IPS-18a (cell line): ENCODE results near the gene LIMK1.

ENCODE experiments used
- H3K27ac ChIP-seq: one replicate; pipeline ENCODE4 v1.5.1; 2013; ENCODE audit warnings: low read length
- H3K27me3 ChIP-seq: one replicate; pipeline ENCODE4 v1.6.1; 2013; ENCODE audit warnings: mild to moderate bottlenecking, low read length; ENCODE audit not compliant: control insufficient read depth, insufficient read depth
- H3K36me3 ChIP-seq: one replicate; pipeline ENCODE4 v1.6.1; 2013; ENCODE audit warnings: low read depth, low read length; ENCODE audit not compliant: control insufficient read depth
- H3K4me1 ChIP-seq: one replicate; pipeline ENCODE4 v1.6.1; 2013; ENCODE audit warnings: low read depth, low read length; ENCODE audit not compliant: control insufficient read depth
- H3K4me3 ChIP-seq: one replicate; pipeline ENCODE4 v1.5.1; 2013; ENCODE audit warnings: low read length
- H3K9ac ChIP-seq: one replicate; pipeline ENCODE4 v1.6.1; 2013; ENCODE audit warnings: mild to moderate bottlenecking, low read length, moderate library complexity
- H3K9me3 ChIP-seq: one replicate; pipeline ENCODE4 v1.6.1; 2013; ENCODE audit warnings: low read depth, low read length; ENCODE audit not compliant: control insufficient read depth

Gene LIMK1

DNA sequence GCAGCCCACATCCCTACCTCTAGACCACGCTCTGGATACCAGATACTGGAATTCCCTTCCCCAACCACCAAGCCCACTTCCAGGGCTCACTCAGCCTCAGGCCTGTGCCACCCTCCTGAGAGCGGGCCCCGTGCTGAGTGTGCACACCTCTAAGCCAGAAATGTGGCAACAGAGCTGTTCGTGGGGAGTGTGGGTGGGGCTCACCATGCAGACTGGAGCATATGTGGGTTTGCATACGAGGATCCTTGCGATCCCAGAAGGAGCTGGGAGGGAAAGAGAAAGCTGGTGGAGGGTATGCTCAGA, 13.0 kb upstream of the LIMK1 start:
- Histone ChIP-seq H3K36me3 (no peaks in the 10 kb centered on the region), H3K27ac (no peak overlapping the region), H3K9me3 (no peaks in the 10 kb centered on the region), H3K4me3 (no peak overlapping the region), H3K9ac (no peak overlapping the region), H3K4me1 (peaks cover 4% of the 10 kb centered on the region), H3K27me3 (no peaks in the 10 kb centered on the region)

DNA sequence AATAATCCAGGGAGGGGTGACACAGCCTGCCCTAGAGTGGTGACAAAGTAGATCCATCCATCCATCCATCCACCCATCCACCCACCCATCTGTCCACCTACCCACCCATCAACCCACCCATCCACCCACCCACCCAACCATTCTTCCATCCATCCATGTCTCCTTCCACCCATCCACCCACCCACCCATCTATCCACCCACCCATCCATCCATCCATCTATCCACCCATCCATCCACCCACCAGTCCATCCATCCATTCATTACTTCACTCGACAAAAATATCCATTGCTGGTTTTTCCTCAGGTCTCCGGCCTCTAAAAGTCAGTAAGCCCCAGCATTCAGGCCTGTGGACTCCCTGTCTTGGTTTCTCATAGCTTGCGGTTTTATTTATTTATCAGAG, 12.5 kb upstream of the LIMK1 start:
- no peaks in the 10 kb centered on the region for H3K27me3 ChIP-seq
- H3K27ac ChIP-seq = no peak overlapping the region
- H3K4me3 ChIP-seq = no peak overlapping the region
- H3K4me1 ChIP-seq = no peaks in the 10 kb centered on the region
- no peaks in the 10 kb centered on the region for H3K9me3 ChIP-seq
- H3K36me3 ChIP-seq = no peaks in the 10 kb centered on the region
- no peak overlapping the region for H3K9ac ChIP-seq

DNA sequence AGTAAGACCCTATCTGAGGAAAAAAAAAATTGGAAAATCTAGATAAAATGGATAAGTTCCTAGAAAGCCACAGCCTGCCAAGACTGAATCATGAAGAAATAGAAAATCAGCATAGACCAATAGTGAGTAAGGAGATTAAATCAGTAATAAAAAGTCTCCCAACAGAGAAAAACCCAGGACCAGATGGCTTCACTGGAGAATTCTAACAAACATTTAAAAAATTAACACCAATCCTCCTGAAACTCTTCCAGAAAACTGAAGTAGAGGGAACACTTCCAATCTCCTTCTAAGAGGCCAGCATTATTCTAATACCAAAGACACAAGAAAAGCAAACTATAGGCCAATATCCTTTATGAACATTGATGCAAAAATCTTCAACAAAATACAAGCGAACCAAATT, 8.8 kb upstream of the LIMK1 start:
- no peaks in the 10 kb centered on the region for H3K27me3 ChIP-seq
- no peaks in the 10 kb centered on the region for H3K36me3 ChIP-seq

DNA sequence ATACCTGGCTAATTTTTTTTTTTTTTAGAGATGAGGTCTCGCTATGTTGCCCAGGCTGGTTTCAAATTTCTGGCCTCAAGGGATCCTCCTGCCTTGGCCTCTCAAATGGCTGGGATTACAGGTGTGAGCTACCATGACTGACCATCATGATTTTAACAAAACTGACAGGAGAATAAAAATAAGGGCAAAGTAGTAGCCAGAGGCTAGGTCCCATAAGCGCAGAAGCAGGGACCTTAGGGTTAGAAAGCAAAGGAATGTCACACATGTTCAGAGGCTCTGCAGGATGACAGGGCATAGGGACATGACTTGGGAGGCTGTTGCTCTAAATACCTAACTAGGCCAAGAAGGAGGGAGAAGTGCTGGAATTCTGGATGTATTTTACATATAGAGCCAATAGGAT, 5.1 kb upstream of the LIMK1 start:
- Histone ChIP-seq H3K27ac (no peak overlapping the region), H3K9ac (no peak overlapping the region), H3K4me1 (peaks cover 11% of the 10 kb centered on the region), H3K9me3 (no peaks in the 10 kb centered on the region), H3K36me3 (no peaks in the 10 kb centered on the region), H3K27me3 (no peaks in the 10 kb centered on the region), H3K4me3 (no peak overlapping the region)

More for the DNA sequence above, 8.8 kb upstream of the LIMK1 start:
- Histone ChIP-seq H3K9ac (no peak overlapping the region), H3K9me3 (no peaks in the 10 kb centered on the region), H3K27ac (no peak overlapping the region), H3K4me1 (peaks cover 7% of the 10 kb centered on the region), H3K4me3 (no peak overlapping the region)

DNA sequence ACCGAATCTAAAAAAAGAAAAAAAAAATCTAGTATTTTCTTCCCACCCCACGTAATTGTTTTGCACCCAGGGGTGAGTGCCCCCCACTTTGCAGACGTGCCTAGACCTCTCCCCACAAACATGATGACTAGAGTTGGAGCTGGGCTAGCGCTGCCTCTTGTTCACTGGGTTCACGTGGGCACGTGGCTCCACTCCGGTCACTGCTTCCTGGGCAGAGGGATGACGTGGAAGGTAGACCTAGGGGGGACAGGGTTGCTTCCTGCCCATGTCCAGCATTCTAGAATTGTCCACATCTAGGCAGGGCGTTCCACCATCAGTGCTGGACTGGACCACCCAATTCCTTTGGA, 861 bp upstream of the LIMK1 start:
- peaks cover 6% of the 10 kb centered on the region for H3K36me3 ChIP-seq
- H3K4me3 ChIP-seq = peak overlapping the region; percentile 59
- peak overlapping the region; percentile 22 for H3K9ac ChIP-seq
- no peaks in the 10 kb centered on the region for H3K27me3 ChIP-seq
- H3K9me3 ChIP-seq = no peaks in the 10 kb centered on the region
- H3K4me1 ChIP-seq = peaks cover 18% of the 10 kb centered on the region
- no peak overlapping the region for H3K27ac ChIP-seq

DNA sequence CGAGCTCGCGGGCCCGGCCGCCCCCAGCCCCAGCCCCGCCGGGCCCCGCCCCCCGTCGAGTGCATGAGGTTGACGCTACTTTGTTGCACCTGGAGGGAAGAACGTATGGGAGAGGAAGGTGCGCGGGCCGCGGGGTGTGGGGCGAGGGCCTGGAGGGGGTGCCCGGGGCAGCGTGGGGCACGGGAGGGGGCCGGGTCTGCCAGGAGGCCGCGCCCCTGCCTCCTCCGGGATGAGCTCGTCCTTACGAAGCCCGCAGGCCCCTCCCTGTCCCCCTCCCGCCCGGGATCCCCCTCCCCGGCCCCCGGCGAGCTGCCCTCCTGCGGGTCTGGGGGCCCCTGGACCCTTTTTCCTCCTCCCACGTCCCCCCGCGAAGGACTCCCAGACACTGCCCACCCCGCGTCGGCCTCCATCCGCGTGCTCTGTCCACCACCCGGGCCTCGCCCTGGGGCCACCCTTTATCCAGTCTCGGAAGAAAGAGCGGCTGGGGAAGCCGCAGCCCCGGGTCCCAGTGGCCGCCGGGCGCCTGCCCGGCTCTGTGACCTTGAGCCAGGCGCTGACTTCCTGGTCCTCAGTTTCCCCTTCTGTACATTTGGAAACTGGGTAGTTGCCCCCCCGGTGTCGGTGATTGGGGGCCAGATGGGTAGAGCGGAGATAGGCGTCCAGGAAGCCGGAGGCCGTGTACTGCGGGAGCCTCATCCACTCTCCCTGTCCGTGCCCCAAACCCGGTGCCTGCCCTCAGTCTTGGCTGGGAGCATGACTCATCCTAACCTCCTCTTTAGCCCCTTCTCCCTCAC, 521 bp downstream of the LIMK1 start:
- Histone ChIP-seq H3K9ac (peak overlapping the region; percentile 81), H3K27me3 (no peaks in the 10 kb centered on the region), H3K36me3 (peaks cover 16% of the 10 kb centered on the region), H3K27ac (no peak overlapping the region), H3K4me1 (peaks cover 13% of the 10 kb centered on the region), H3K4me3 (peak overlapping the region; percentile 79), H3K9me3 (no peaks in the 10 kb centered on the region)

DNA sequence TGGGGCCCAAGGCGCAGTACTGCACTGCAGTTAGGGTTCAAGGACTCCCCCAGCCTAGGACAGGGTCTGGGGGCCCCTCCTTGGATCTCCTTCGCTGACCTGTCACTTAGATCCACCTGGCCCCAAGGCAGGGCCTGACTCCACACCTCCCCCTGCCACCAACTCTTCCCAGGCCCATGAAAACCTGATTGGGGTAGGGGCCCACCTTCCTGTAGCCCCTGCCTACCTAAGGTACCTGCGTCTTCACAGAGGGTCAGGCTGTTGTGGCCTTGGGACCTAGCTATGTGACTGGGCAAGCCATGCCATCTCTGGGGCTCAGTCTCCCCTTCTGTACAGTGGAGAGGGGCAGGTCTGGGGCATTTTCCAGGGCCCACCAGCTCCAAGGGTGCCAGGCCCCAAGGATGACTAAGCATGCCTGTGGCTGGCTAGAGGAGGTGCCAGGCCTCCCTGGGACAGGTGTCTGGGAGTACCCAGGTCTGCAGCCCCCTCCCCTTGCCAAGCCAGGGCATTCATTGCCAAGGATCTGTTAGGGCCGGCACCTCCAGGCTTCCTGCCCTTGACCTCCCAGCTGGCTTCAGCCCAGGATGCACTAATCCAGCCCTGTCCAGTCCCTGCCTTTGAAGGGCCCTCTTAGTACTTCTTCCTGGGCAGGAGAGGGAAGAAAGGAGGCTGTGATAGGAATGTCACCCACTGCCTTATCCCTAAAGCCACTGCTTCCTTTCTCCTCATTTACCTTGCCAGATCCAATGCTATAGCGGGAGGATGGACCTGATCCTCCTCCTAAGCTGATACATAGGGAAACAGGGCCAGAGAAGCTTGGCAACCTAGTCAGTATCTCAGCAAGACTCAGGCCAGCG, 1.3 kb downstream of the LIMK1 start:
- Histone ChIP-seq H3K9ac (peak overlapping the region; percentile 81), H3K4me1 (peaks cover 11% of the 10 kb centered on the region), H3K27ac (no peak overlapping the region), H3K27me3 (no peaks in the 10 kb centered on the region), H3K4me3 (peak overlapping the region; percentile 79), H3K9me3 (no peaks in the 10 kb centered on the region), H3K36me3 (peaks cover 20% of the 10 kb centered on the region)

DNA sequence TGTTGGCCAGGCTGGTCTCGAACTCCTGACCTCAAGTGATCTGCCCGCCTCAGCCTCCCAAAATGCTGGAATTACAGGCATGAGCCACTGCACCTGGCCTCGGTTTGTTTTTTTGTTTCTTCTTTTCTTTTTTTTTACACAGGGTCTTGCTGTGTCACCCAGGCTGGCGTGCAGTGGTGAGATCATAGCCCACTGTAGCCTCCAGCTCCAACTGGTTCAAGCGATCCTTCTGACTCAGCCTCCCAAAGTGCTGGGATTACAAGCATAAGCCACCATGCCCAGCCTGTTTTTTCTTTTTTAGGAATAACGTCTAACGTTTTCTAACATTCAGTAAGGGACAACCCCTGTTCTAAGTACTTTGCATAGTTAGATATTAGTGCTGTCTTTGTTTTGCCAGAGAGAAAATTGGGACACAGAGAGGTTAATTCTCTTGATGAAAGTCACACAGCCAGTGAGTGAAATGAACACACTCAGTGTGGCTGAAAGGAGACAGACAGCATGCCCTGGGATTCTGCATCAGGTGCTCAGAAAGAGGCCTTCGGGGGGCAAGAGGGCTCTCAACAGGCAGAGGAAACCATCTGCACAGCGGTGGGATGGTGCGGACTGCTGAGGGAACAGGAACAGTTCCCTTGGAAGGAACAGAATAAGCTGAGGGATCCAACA, 4.3 kb downstream of the LIMK1 start:
- H3K4me1 ChIP-seq = peaks cover 8% of the 10 kb centered on the region
- H3K4me3 ChIP-seq = no peak overlapping the region
- H3K27me3 ChIP-seq = no peaks in the 10 kb centered on the region
- no peak overlapping the region for H3K9ac ChIP-seq
- H3K36me3 ChIP-seq = peaks cover 20% of the 10 kb centered on the region
- no peak overlapping the region for H3K27ac ChIP-seq
- no peaks in the 10 kb centered on the region for H3K9me3 ChIP-seq

DNA sequence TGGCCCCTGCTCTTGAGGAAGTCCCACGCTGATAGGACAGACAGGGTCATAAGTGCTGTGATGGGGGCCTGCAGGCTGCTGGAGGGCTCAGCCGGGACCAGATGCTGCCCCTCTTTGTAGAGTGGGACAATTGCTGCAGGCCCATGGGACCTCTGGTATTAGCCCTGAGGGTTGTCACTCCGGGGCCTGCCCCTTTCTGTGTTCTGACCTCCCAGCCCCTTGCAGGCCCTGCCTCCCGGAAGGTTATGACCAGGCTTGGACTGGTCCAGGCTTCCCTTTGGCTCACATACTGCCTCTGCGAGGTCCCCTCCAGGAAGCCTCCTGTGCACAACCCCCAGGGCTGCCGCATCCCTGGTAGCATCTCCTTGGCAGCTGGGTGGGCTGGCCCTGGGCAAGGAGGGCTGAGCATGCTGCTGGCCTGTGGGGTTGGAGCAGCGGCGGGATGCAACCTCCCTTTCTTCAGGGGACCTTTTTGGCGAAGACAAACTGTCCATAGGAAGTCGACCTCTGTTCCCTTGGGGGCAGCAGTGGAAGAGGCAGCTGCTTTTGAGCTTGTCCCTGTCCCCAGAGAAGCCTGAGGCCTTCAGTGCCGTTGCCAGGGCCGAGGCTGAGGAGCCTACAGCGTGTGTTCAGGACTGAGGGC, 8.8 kb downstream of the LIMK1 start:
- no peaks in the 10 kb centered on the region for H3K27me3 ChIP-seq
- H3K36me3 ChIP-seq = peaks cover 15% of the 10 kb centered on the region
- H3K27ac ChIP-seq = no peak overlapping the region
- H3K4me1 ChIP-seq = peaks cover 17% of the 10 kb centered on the region
- no peak overlapping the region for H3K4me3 ChIP-seq
- H3K9ac ChIP-seq = no peak overlapping the region
- no peaks in the 10 kb centered on the region for H3K9me3 ChIP-seq

DNA sequence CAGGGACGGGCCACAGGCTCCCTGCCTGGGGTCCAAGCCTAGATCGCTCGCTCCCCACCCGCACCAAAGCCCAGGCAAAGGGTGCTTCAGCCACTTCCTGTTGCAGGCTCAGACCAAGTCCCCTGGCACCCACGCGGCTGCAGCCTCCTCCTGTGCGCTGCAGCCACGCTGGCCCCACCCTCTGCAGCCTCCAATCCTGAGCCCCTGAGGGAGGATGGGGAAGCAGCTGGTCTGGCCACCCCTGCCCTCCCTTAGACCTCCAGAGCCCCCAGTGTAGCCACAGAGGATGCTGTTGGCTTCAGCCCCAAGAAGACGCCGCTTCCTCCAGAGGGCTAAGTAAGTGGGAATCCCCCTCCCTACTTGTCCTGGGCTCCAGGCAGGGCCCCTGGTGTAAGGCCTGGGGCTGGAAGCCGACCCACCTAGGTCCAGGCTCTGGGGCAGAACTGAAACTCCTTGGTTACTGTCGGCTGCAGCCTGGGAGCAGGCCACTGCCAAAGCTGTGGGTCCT, 9.4 kb downstream of the LIMK1 start:
- Histone ChIP-seq H3K27ac (no peak overlapping the region), H3K36me3 (peaks cover 18% of the 10 kb centered on the region), H3K9me3 (no peaks in the 10 kb centered on the region), H3K4me1 (peaks cover 17% of the 10 kb centered on the region), H3K9ac (no peak overlapping the region), H3K4me3 (no peak overlapping the region), H3K27me3 (no peaks in the 10 kb centered on the region)

DNA sequence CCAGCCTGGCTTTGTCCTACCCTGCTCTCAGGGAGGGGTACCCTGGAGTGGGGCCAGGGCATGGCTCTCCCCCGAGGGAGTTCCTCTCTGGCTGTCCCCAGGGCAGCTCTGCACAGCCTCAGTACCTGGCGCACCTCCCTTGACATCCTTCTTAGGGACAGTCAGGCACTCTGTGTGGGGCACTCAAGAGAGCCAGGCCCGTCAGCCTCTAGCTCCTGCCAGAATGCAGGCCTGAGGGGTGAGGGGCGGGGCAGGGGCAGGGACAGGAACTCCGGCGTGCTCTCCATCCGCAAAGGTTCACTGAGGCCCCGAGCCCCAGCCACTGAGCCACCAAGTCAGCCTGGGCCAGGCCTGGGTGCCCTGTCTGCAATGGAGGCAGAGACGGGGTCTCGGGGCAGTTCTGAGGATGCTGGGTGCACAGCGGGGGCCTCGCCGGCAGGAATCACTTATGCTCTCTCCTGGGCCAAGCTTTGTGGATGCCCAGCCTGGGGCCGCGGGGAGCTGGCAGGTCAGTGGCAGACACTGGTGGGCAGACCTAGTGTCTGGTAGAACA, 10.1 kb downstream of the LIMK1 start:
- Histone ChIP-seq H3K9ac (peak overlapping the region; percentile 36), H3K36me3 (peaks cover 19% of the 10 kb centered on the region), H3K9me3 (no peaks in the 10 kb centered on the region), H3K4me1 (peaks cover 17% of the 10 kb centered on the region), H3K4me3 (peak overlapping the region; percentile 49), H3K27me3 (no peaks in the 10 kb centered on the region), H3K27ac (peak overlapping the region; percentile 73)
